K562 (cell line): ENCODE data around the gene TMEM208. TPM values are rescaled to one million over a fixed set of nuclear protein-coding genes. Genes with fewer than 3 reads are reported as not detected.

Source experiments
- BCOR ChIP-seq: fragments of 450-650 bp; IDR thresholded peaks from 2 replicates; pipeline ENCODE4 v1.6.1; 2016
- CBX1 ChIP-seq: sonication (generic); IDR thresholded peaks from 2 replicates; pipeline ENCODE4 v1.6.1; 2016; ENCODE audit warnings: antibody characterized with exemption, low read depth, mild to moderate bottlenecking
- EHMT2 ChIP-seq: fragments of 450-650 bp; IDR thresholded peaks from 2 replicates; pipeline ENCODE4 v1.6.1; 2018; ENCODE audit warnings: antibody characterized with exemption
- EP400 ChIP-seq: fragments of 450-650 bp; IDR thresholded peaks from 2 replicates; pipeline ENCODE4 v1.6.1; 2017; ENCODE audit warnings: antibody characterized with exemption, mild to moderate bottlenecking, moderate library complexity
- ERF ChIP-seq: fragments of 450-650 bp; formaldehyde crosslinking; IDR thresholded peaks from 2 replicates; pipeline ENCODE4 v1.4.0; 2020; ENCODE audit warnings: mild to moderate bottlenecking, mixed read lengths
- KLF1 ChIP-seq: fragments of 450-650 bp; IDR thresholded peaks from 2 replicates; pipeline ENCODE4 v1.6.1; 2016; ENCODE audit warnings: missing genetic modification characterization, missing compliant biosample characterization
- MAFK ChIP-seq: IDR thresholded peaks from 2 replicates; pipeline ENCODE4 v1.6.1; 2011; ENCODE audit warnings: low read length, improper control_type of control experiment
- MBD2 ChIP-seq: sonication (generic); IDR thresholded peaks from 2 replicates; pipeline ENCODE4 v1.6.1; 2016; ENCODE audit warnings: low read depth, borderline replicate concordance
- STAT5B ChIP-seq: fragments of 250-450 bp; sonication (Bioruptor Pico); IDR thresholded peaks from 2 replicates; pipeline ENCODE4 v1.8.0; 2021; ENCODE audit warnings: mild to moderate bottlenecking, inconsistent platforms
- TBP ChIP-seq: optimal IDR thresholded peaks from 2 replicates; pipeline ENCODE3; 2011; ENCODE audit warnings: low read depth, low read length, improper control_type of control experiment
- TCFL5 ChIP-seq: fragments of 250-450 bp; sonication (Bioruptor Pico); conservative IDR thresholded peaks from 2 replicates; pipeline ENCODE4 v1.6.1; 2021; ENCODE audit warnings: mild to moderate bottlenecking, moderate library complexity, matching md5 sums
- ZNF174 ChIP-seq: fragments of 250-450 bp; sonication (Bioruptor Pico); IDR thresholded peaks from 2 replicates; pipeline ENCODE4 v1.4.0; 2020; ENCODE audit warnings: mild to moderate bottlenecking
- polyA plus RNA-seq, 8 experiments: library from polyadenylated mRNA; depleted of rRNA in 4 of 8; stranded (reverse) in 5 of 8; unstranded in 3 of 8; fragments of >200 nt; fragmentation: Nextera tagmentation in 2 of 8; fragmentation: Illumina TruSeq in 1 of 8; extraction: Ambion mirVana in 2 of 8; extraction: Trizol in 1 of 8; gene quantifications; 2 replicates each; pipeline versions ENCODE4 v1.2.1 to v1.2.3, GENCODE V29; 2011 to 2014; ENCODE audit warnings: inconsistent platforms in 1 of 8, missing spikeins in 1 of 8
- total RNA-seq, 7 experiments: library from RNA; depleted of rRNA in 6 of 7; stranded (reverse); fragments of >200 nt in 6 of 7; fragmentation: Illumina TruSeq in 2 of 7; extraction: Trizol in 2 of 7; gene quantifications; 2 replicates each; pipeline versions ENCODE4 v1.2.1 to v1.2.3, GENCODE V29; 2011 to 2021; ENCODE audit warnings: low replicate concordance in 1 of 7
- TF ChIP-seq, protein P1 (sequence below): fragments of 200-800 bp; sonication (Bioruptor generic); IDR thresholded peaks from 2 replicates; pipeline ENCODE4 v1.6.1; 2017; ENCODE audit warnings: missing genetic modification characterization, missing compliant biosample characterization
- TF ChIP-seq, protein P2 (sequence below), 2 experiments: fragments of 150-350 bp in 1 of 2; IDR thresholded peaks; 2 replicates each; pipeline ENCODE4 v1.6.1; 2012 to 2016; ENCODE audit warnings: low read depth in 2 of 2, low read length in 2 of 2, mild to moderate bottlenecking in 1 of 2, moderate library complexity in 1 of 2
- TF ChIP-seq, protein P3 (sequence below): fragments of 250-450 bp; sonication (Bioruptor Pico); IDR thresholded peaks from 2 replicates; pipeline ENCODE4 v1.8.0; 2022; ENCODE audit warnings: moderate library complexity, mild to moderate bottlenecking, inconsistent platforms
- TF ChIP-seq, protein P4 (sequence below): fragments of 450-650 bp; IDR thresholded peaks from 2 replicates; pipeline ENCODE4 v1.6.1; 2016
- TF ChIP-seq, protein P5 (sequence below), 2 experiments: IDR thresholded peaks; 2 replicates each; pipeline ENCODE4 v1.6.1; 2012; ENCODE audit warnings: improper control_type of control experiment in 2 of 2, low read depth in 2 of 2, low read length in 2 of 2, borderline replicate concordance in 1 of 2
- TF ChIP-seq, protein P6 (sequence below): fragments of 250-450 bp; sonication (Bioruptor Pico); IDR thresholded peaks from 2 replicates; pipeline ENCODE4 v1.5.0; 2022; ENCODE audit warnings: mild to moderate bottlenecking

The TMEM208 gene
- total and polyA plus RNA-seq, 9 of the 15 experiments (the other 6 are each of a cell fraction or from before 2014, with no cell fraction given): 31.8 to 239 (median 54.3) TPM

DNA sequence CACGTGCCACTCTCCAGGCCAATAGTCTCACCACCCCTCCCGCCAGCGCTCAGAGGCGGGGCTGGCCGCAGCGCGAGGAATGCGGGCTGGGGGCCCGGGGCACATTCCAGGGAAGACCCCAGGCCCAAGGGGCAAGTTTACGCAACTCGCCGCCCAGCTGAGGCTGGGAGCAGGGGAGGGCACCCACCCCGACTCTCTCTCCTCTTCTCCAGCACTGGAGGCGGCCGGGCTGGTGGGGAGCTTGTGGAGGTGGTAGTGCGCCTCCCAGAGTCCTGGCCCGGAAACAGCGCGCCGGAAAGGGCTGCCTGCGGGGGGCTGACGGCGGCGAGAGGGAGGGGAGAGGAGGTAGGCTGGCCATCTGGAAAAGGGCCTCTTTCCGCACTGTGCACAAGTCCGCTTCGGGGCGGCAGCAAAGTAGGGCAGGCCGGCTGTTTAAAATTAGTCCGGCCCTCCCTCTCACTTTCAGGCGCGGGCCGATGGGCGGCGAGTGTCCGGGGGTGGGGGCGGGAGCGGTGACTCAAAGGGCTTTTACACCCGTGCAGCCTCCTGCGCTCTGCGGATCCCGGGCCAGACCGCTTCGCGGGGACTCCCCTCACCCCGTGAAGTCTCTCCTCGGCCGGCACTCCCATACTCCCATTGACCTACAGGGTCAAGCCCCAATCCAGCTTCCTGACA is 19.3 kb downstream of the TMEM208 start (continued):
- TF ChIP-seq, protein P1, sequence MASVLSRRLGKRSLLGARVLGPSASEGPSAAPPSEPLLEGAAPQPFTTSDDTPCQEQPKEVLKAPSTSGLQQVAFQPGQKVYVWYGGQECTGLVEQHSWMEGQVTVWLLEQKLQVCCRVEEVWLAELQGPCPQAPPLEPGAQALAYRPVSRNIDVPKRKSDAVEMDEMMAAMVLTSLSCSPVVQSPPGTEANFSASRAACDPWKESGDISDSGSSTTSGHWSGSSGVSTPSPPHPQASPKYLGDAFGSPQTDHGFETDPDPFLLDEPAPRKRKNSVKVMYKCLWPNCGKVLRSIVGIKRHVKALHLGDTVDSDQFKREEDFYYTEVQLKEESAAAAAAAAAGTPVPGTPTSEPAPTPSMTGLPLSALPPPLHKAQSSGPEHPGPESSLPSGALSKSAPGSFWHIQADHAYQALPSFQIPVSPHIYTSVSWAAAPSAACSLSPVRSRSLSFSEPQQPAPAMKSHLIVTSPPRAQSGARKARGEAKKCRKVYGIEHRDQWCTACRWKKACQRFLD (CRISPR knock-in tag): peak; percentile 47
- TF ChIP-seq STAT5B (CRISPR knock-in tag) (no peak), TBP (peak; percentile 46), KLF1 (no peak), MAFK (no peak), ERF (CRISPR knock-in tag) (no peak), BCOR (no peak), TCFL5 (CRISPR knock-in tag) (no peak), EP400 (peak; percentile 88), EHMT2 (no peak), MBD2 (no peak), ZNF174 (CRISPR knock-in tag) (no peak), CBX1 (peak; percentile 72)
- TF ChIP-seq, protein P2, sequence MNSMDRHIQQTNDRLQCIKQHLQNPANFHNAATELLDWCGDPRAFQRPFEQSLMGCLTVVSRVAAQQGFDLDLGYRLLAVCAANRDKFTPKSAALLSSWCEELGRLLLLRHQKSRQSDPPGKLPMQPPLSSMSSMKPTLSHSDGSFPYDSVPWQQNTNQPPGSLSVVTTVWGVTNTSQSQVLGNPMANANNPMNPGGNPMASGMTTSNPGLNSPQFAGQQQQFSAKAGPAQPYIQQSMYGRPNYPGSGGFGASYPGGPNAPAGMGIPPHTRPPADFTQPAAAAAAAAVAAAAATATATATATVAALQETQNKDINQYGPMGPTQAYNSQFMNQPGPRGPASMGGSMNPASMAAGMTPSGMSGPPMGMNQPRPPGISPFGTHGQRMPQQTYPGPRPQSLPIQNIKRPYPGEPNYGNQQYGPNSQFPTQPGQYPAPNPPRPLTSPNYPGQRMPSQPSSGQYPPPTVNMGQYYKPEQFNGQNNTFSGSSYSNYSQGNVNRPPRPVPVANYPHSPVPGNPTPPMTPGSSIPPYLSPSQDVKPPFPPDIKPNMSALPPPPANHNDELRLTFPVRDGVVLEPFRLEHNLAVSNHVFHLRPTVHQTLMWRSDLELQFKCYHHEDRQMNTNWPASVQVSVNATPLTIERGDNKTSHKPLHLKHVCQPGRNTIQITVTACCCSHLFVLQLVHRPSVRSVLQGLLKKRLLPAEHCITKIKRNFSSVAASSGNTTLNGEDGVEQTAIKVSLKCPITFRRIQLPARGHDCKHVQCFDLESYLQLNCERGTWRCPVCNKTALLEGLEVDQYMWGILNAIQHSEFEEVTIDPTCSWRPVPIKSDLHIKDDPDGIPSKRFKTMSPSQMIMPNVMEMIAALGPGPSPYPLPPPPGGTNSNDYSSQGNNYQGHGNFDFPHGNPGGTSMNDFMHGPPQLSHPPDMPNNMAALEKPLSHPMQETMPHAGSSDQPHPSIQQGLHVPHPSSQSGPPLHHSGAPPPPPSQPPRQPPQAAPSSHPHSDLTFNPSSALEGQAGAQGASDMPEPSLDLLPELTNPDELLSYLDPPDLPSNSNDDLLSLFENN (IDR thresholded peaks at IDR 0.05; ENCODE audit: low read depth in 2 of 2, low read length in 2 of 2): no peak
- TF ChIP-seq, protein P3, sequence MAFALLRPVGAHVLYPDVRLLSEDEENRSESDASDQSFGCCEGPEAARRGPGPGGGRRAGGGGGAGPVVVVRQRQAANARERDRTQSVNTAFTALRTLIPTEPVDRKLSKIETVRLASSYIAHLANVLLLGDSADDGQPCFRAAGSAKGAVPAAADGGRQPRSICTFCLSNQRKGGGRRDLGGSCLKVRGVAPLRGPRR (CRISPR knock-in tag): no peak
- TF ChIP-seq, protein P4, sequence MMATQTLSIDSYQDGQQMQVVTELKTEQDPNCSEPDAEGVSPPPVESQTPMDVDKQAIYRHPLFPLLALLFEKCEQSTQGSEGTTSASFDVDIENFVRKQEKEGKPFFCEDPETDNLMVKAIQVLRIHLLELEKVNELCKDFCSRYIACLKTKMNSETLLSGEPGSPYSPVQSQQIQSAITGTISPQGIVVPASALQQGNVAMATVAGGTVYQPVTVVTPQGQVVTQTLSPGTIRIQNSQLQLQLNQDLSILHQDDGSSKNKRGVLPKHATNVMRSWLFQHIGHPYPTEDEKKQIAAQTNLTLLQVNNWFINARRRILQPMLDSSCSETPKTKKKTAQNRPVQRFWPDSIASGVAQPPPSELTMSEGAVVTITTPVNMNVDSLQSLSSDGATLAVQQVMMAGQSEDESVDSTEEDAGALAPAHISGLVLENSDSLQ: no peak
- TF ChIP-seq, protein P5, sequence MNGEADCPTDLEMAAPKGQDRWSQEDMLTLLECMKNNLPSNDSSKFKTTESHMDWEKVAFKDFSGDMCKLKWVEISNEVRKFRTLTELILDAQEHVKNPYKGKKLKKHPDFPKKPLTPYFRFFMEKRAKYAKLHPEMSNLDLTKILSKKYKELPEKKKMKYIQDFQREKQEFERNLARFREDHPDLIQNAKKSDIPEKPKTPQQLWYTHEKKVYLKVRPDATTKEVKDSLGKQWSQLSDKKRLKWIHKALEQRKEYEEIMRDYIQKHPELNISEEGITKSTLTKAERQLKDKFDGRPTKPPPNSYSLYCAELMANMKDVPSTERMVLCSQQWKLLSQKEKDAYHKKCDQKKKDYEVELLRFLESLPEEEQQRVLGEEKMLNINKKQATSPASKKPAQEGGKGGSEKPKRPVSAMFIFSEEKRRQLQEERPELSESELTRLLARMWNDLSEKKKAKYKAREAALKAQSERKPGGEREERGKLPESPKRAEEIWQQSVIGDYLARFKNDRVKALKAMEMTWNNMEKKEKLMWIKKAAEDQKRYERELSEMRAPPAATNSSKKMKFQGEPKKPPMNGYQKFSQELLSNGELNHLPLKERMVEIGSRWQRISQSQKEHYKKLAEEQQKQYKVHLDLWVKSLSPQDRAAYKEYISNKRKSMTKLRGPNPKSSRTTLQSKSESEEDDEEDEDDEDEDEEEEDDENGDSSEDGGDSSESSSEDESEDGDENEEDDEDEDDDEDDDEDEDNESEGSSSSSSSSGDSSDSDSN (IDR thresholded peaks at IDR 0.05; ENCODE audit: borderline replicate concordance in 1 of 2, low read depth in 2 of 2, low read length in 2 of 2): peak; percentile 31 to 38; a peak in 1 of 4 replicates
- TF ChIP-seq, protein P6, sequence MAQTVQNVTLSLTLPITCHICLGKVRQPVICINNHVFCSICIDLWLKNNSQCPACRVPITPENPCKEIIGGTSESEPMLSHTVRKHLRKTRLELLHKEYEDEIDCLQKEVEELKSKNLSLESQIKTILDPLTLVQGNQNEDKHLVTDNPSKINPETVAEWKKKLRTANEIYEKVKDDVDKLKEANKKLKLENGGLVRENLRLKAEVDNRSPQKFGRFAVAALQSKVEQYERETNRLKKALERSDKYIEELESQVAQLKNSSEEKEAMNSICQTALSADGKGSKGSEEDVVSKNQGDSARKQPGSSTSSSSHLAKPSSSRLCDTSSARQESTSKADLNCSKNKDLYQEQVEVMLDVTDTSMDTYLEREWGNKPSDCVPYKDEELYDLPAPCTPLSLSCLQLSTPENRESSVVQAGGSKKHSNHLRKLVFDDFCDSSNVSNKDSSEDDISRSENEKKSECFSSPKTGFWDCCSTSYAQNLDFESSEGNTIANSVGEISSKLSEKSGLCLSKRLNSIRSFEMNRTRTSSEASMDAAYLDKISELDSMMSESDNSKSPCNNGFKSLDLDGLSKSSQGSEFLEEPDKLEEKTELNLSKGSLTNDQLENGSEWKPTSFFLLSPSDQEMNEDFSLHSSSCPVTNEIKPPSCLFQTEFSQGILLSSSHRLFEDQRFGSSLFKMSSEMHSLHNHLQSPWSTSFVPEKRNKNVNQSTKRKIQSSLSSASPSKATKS (CRISPR knock-in tag): no peak
